Sigmoid colon (tissue), 7 donors: ENCODE measurements around the gene SLITRK4. TPM values are rescaled to one million over a fixed set of nuclear protein-coding genes. Genes with fewer than 3 reads are reported as not detected.
A peak's percentile ranks its signal among the peaks of the same experiment; 100 is the strongest.

Source experiments
- DNase-seq: peaks from one replicate; pipeline ENCODE4 v3.0.0-alpha.2; 2019
- H3K27ac ChIP-seq, 4 donors: fragments of 200-600 bp; sonication (generic); one replicate each; pipeline ENCODE4 v1.5.1; 2016 to 2019; ENCODE audit warnings: mild to moderate bottlenecking in 1 of 4
- H3K27me3 ChIP-seq, 3 donors: fragments of 200-600 bp; sonication (generic); one replicate each; pipeline ENCODE4 v1.5.1; 2019; ENCODE audit warnings: mild to moderate bottlenecking in 1 of 3
- H3K36me3 ChIP-seq, 4 donors: fragments of 200-600 bp; sonication (generic); one replicate each; pipeline ENCODE4 v1.5.1; 2016 to 2019
- H3K4me1 ChIP-seq, 4 donors: fragments of 200-600 bp; sonication (generic); one replicate each; pipeline ENCODE4 v1.5.1; 2017 to 2019
- H3K4me3 ChIP-seq, 4 donors: fragments of 200-600 bp; sonication (generic); one replicate each; pipeline ENCODE4 v1.5.1; 2017 to 2019; ENCODE audit warnings: mild to moderate bottlenecking in 2 of 4, moderate library complexity in 1 of 4
- H3K9me3 ChIP-seq, 4 donors: fragments of 200-600 bp in 3 of 4; sonication (generic) in 3 of 4; one replicate each; pipeline versions ENCODE4 v1.5.1 to v1.6.1; 2013 to 2019
- CTCF ChIP-seq, 4 experiments: fragments of 450-650 bp in 3 of 4; fragments of 200-600 bp in 1 of 4; IDR thresholded peaks; one replicate each; pipeline ENCODE4 v1.5.1; 2016 to 2019; ENCODE audit warnings: antibody characterized with exemption in 4 of 4, mild to moderate bottlenecking in 3 of 4, moderate library complexity in 2 of 4
- EP300 ChIP-seq, 4 donors: sonication (generic); formaldehyde crosslinking; IDR thresholded peaks; one replicate each; pipeline ENCODE4 v1.6.1; 2017; ENCODE audit warnings: antibody characterized with exemption in 4 of 4
- POLR2A ChIP-seq, 2 donors: fragments of 450-650 bp; IDR thresholded peaks; one replicate each; pipeline ENCODE4 v1.6.1; 2016; ENCODE audit warnings: antibody characterized with exemption in 2 of 2, mild to moderate bottlenecking in 2 of 2, moderate library complexity in 2 of 2
- POLR2AphosphoS5 ChIP-seq, 4 donors: sonication (generic); formaldehyde crosslinking; IDR thresholded peaks; one replicate each; pipeline ENCODE4 v1.6.1; 2017; ENCODE audit warnings: antibody characterized with exemption in 4 of 4
- WGBS, 2 donors: extraction: QIAGEN DNeasy Blood & Tissue Kit; methylation state at CpG; one replicate each; pipeline ENCODE4 v1.1.7; 2013; 5-methylcytosine and 5-hydroxymethylcytosine counted together
- intact Hi-C: fragments of 100-400 bp; cut with DNase I; formaldehyde crosslinking; loops from one replicate; pipeline ENCODE4 v1.15.1; 2023
- polyA plus RNA-seq, 3 donors: library from polyadenylated mRNA; stranded (reverse); fragments of 200-250 nt; gene quantifications; one replicate each; pipeline ENCODE4 v1.2.3, GENCODE V29; 2013
- total RNA-seq, 4 donors: library from RNA; depleted of rRNA; stranded (reverse); fragments of >200 nt; gene quantifications; one replicate each; pipeline ENCODE4 v1.1.0, GENCODE V29; 2016
- donor health status: healthy with polysubstance abuse.
- donor health status: Bipolar disorder and iron deficiency.
- donor health status: healthy.

SLITRK4 gene
- total and polyA plus RNA-seq, 7 donors = 0.15 to 2.5 (median 1.3) TPM; not detected in 1

GRCh38 chrX:143664302-143664701, 28.4 kb upstream of the SLITRK4 start:
- Histone ChIP-seq H3K4me3 (no peak overlapping the region), H3K27ac (no peak overlapping the region), H3K36me3 (no peaks in the 10 kb centered on the region), H3K27me3 (no peaks in the 10 kb centered on the region), H3K4me1 (no peaks in the 10 kb centered on the region), H3K9me3 (no peaks in the 10 kb centered on the region)
- WGBS, 2 donors = 41 to 47% methylated on average over 5 of the region's 5 CpGs
- intact Hi-C loops = loop anchor here (10.0 kb wide), 1 partner anchor 1530 kb away; no protein-coding TSS in a partner anchor
- no peak for DNase-seq
- TF ChIP-seq CTCF (IDR thresholded peaks at IDR 0.05) (peak in 2 of 4 experiments; percentile 7 to 48), POLR2AphosphoS5 (IDR thresholded peaks at IDR 0.05) (no peak), EP300 (IDR thresholded peaks at IDR 0.05) (no peak), POLR2A (IDR thresholded peaks at IDR 0.05) (no peak)

GRCh38 chrX:143663755-143664154, 27.9 kb upstream of the SLITRK4 start:
- no peaks in the 10 kb centered on the region for H3K36me3 ChIP-seq
- H3K9me3 ChIP-seq = no peaks in the 10 kb centered on the region
- no peak overlapping the region for H3K4me3 ChIP-seq
- intact Hi-C loops = loop anchor here (10.0 kb wide), 1 partner anchor 1531 kb away; no protein-coding TSS in a partner anchor
- no peak for DNase-seq
- H3K27ac ChIP-seq = no peak overlapping the region
- TF ChIP-seq CTCF (IDR thresholded peaks at IDR 0.05) (no peak), POLR2A (IDR thresholded peaks at IDR 0.05) (no peak), EP300 (IDR thresholded peaks at IDR 0.05) (no peak), POLR2AphosphoS5 (IDR thresholded peaks at IDR 0.05) (no peak)
- H3K27me3 ChIP-seq = no peaks in the 10 kb centered on the region
- WGBS, 2 donors = 62 to 76% methylated on average over 5 of the region's 5 CpGs
- H3K4me1 ChIP-seq = no peaks in the 10 kb centered on the region

DNA sequence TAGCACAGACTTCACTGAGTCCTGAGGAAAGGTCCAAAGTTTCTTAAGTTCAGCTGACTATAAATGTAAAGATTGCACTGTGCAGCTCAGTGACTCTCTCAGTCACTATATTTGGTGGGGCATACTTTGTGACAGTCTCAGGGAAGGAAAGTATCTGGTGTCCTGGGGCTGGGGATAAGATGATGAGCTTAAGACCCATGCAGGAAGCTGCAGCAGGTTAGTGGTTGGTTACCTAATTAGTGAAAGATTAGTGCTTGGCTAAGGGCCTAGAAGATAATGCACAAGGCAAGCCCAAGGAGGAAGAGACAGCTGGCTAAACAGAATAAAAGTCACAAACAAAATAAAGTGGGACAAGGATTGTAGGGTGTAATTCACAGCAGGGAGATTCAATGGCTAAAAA, 25.4 kb upstream of the SLITRK4 start:
- Histone ChIP-seq H3K4me3 (no peak overlapping the region), H3K36me3 (no peaks in the 10 kb centered on the region), H3K27me3 (no peaks in the 10 kb centered on the region), H3K4me1 (no peaks in the 10 kb centered on the region), H3K9me3 (no peaks in the 10 kb centered on the region), H3K27ac (no peak overlapping the region)
- no peak for DNase-seq
- intact Hi-C loops = loop anchor here (10.0 kb wide), 1 partner anchor 1534 kb away; no protein-coding TSS in a partner anchor
- TF ChIP-seq POLR2AphosphoS5 (IDR thresholded peaks at IDR 0.05) = no peak
- TF ChIP-seq CTCF (IDR thresholded peaks at IDR 0.05) = no peak
- no peak for TF ChIP-seq EP300 (IDR thresholded peaks at IDR 0.05)

GRCh38 chrX:143648705-143649104, 12.8 kb upstream of the SLITRK4 start:
- intact Hi-C loops = no loop called here
- H3K9me3 ChIP-seq = no peaks in the 10 kb centered on the region
- no peak overlapping the region for H3K27ac ChIP-seq
- no peaks in the 10 kb centered on the region for H3K4me1 ChIP-seq
- no peaks in the 10 kb centered on the region for H3K36me3 ChIP-seq
- H3K27me3 ChIP-seq = no peaks in the 10 kb centered on the region
- no peak for DNase-seq
- 11 to 32% methylated on average over 2 of the region's 2 CpGs for WGBS, 2 donors
- TF ChIP-seq POLR2AphosphoS5 (IDR thresholded peaks at IDR 0.05) (no peak), EP300 (IDR thresholded peaks at IDR 0.05) (no peak), POLR2A (IDR thresholded peaks at IDR 0.05) (no peak), CTCF (IDR thresholded peaks at IDR 0.05) (no peak)
- no peak overlapping the region for H3K4me3 ChIP-seq

GRCh38 chrX:143642426-143642825, 6.5 kb upstream of the SLITRK4 start:
- 58 to 83% methylated on average over 3 of the region's 3 CpGs for WGBS, 2 donors
- Histone ChIP-seq H3K4me3 (no peak overlapping the region), H3K27me3 (no peaks in the 10 kb centered on the region), H3K36me3 (no peaks in the 10 kb centered on the region), H3K27ac (no peak overlapping the region), H3K4me1 (no peaks in the 10 kb centered on the region), H3K9me3 (no peaks in the 10 kb centered on the region)
- TF ChIP-seq POLR2AphosphoS5 (IDR thresholded peaks at IDR 0.05) (no peak), EP300 (IDR thresholded peaks at IDR 0.05) (no peak), CTCF (IDR thresholded peaks at IDR 0.05) (no peak), POLR2A (IDR thresholded peaks at IDR 0.05) (no peak)
- no peak for DNase-seq
- intact Hi-C loops = no loop called here
